Left ventricle myocardium inferior (tissue), 1 donor: ENCODE measurements around the gene STAT5B. TPM values are rescaled to one million over a fixed set of nuclear protein-coding genes. Genes with fewer than 3 reads are reported as not detected.

ENCODE experiments used
- DNase-seq: peaks from one replicate; pipeline ENCODE4 v3.0.0-alpha.2; 2020
- H3K27ac ChIP-seq: fragments of 200-600 bp; replicated peaks from 2 replicates; pipeline ENCODE4 v1.8.0; 2021
- H3K27me3 ChIP-seq: fragments of 200-600 bp; 2 replicates; pipeline ENCODE4 v1.8.0; 2021; ENCODE audit warnings: low read depth
- H3K36me3 ChIP-seq: fragments of 200-600 bp; 2 replicates; pipeline ENCODE4 v1.8.0; 2021
- H3K4me1 ChIP-seq: fragments of 200-600 bp; 2 replicates; pipeline ENCODE4 v1.8.0; 2021
- H3K4me3 ChIP-seq: fragments of 200-600 bp; 2 replicates; pipeline ENCODE4 v1.8.0; 2021; ENCODE audit warnings: mild to moderate bottlenecking, moderate library complexity
- H3K9me3 ChIP-seq: fragments of 200-600 bp; replicated peaks from 2 replicates; pipeline ENCODE4 v1.8.0; 2021
- intact Hi-C: fragments of 100-400 bp; cut with micrococcal nuclease; formaldehyde crosslinking; loops from one replicate; pipeline ENCODE4 v1.11.0; 2022
- total RNA-seq: library from RNA; stranded (reverse); fragmentation: NEBNext Ultra II Directional; extraction: Animal tissue kit (Norgen Biotek cat#: 25700); gene quantifications from one replicate; pipeline ENCODE4 v1.2.1, GENCODE V29; 2021
- TF ChIP-seq, protein P1 (sequence below): fragments of 200-600 bp; IDR thresholded peaks from 2 replicates; pipeline ENCODE4 v1.8.0; 2021; ENCODE audit warnings: antibody characterized with exemption, mild to moderate bottlenecking, borderline replicate concordance
- donor health status: DM: no; HTN: yes; CAD: no; lungs with severe emphysema.

Gene STAT5B
- total RNA-seq, 1 donor from 2014 or later = 30.7 TPM

DNA sequence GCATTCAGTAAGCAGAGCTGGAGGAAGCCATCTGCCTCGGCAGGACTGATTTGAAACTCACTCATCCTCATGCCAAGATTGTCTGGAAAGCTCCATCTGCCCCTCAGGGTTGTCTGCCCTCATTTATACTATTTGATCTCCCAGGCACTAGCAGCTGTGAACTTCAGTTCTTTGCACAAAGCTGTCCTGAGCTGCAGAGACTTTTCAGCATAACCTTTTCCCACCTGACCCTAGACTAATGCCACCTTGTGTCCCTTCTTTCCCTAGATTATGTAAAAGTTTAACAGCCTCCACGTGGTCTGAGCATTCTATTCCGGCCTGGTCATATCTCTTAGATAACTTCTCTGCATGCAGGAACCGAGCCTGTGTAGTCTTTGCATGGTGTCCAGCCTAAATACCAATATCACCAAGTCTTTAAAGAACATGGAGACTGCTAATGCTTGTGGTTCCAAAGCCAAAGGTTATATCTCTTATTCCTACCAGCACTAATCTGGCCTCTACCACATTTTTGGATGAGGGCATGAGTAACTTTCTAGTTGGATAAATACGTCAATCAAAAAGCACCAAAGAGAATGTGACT lies 41.2 kb upstream of the STAT5B start:
- Histone ChIP-seq H3K36me3 (peaks cover 94% of the 10 kb centered on the region), H3K9me3 (no peaks in the 10 kb centered on the region), H3K4me1 (peaks cover 70% of the 10 kb centered on the region), H3K4me3 (no peak overlapping the region), H3K27me3 (no peaks in the 10 kb centered on the region), H3K27ac (peak overlapping the region; percentile 77)
- intact Hi-C loops = loop anchor here (5.0 kb wide), 2 partner anchors 90 to 210 kb away; no protein-coding TSS in a partner anchor
- DNase-seq = no peak
- TF ChIP-seq, protein P1, sequence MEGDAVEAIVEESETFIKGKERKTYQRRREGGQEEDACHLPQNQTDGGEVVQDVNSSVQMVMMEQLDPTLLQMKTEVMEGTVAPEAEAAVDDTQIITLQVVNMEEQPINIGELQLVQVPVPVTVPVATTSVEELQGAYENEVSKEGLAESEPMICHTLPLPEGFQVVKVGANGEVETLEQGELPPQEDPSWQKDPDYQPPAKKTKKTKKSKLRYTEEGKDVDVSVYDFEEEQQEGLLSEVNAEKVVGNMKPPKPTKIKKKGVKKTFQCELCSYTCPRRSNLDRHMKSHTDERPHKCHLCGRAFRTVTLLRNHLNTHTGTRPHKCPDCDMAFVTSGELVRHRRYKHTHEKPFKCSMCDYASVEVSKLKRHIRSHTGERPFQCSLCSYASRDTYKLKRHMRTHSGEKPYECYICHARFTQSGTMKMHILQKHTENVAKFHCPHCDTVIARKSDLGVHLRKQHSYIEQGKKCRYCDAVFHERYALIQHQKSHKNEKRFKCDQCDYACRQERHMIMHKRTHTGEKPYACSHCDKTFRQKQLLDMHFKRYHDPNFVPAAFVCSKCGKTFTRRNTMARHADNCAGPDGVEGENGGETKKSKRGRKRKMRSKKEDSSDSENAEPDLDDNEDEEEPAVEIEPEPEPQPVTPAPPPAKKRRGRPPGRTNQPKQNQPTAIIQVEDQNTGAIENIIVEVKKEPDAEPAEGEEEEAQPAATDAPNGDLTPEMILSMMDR = no peak

DNA sequence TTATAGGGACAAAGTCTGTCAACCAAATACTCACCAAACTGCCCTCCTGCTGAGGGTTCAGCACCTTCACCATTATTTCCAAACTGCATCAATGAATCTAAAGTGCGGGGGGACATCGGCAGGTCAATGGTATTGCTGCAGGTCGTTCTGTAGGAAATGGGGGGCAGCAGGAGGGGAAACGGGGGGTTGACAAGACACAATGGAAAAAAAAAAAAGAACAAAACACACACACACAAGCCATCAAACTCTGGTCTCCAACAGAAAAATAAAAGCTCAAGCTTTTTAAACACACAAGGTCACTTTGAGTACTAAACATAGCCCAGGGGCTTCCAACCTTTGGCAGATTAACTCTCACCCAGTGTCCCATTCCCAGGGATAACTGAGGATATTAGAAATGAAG lies 40.6 kb upstream of the STAT5B start:
- intact Hi-C loops = loop anchor here (5.0 kb wide), 2 partner anchors 91 to 211 kb away; no protein-coding TSS in a partner anchor
- peaks cover 73% of the 10 kb centered on the region for H3K4me1 ChIP-seq

GRCh38 chr17:42315402-42316156 lies 39.4 kb upstream of the STAT5B start:
- Histone ChIP-seq H3K4me3 (no peak overlapping the region), H3K27ac (peak overlapping the region; percentile 34), H3K9me3 (no peaks in the 10 kb centered on the region), H3K36me3 (peaks cover 80% of the 10 kb centered on the region), H3K27me3 (no peaks in the 10 kb centered on the region), H3K4me1 (peaks cover 82% of the 10 kb centered on the region)
- DNase-seq = no peak
- intact Hi-C loops = loop anchor here (5.0 kb wide), 2 partner anchors 92 to 212 kb away; no protein-coding TSS in a partner anchor
- TF ChIP-seq, protein P1 = no peak

More for the DNA sequence above, 40.6 kb upstream of the STAT5B start:
- H3K36me3 ChIP-seq = peaks cover 88% of the 10 kb centered on the region
- H3K27ac ChIP-seq = peak overlapping the region; percentile 77
- no peaks in the 10 kb centered on the region for H3K9me3 ChIP-seq
- TF ChIP-seq, protein P1 = no peak
- H3K4me3 ChIP-seq = no peak overlapping the region
- DNase-seq = no peak
- no peaks in the 10 kb centered on the region for H3K27me3 ChIP-seq

GRCh38 chr17:42313773-42314566 lies 37.8 kb upstream of the STAT5B start:
- intact Hi-C loops = no loop called here

DNA sequence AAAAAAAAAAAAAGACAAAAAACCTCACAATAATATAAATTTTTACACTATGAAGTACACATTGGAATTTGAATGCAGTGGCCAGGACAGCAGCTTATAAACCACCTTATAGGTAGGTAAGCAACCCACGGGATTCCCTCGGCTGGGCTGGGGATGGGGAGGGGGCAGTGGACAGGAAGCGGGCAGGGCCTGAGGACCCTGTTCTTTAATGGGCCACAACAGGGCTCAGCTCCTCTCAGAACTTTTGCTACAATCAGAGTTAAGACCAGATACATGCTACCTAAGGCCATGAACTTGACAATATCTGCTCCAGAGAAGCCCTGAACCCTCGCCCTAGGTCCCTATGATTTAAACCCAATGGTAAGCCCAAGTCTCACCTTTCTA lies 37.2 kb upstream of the STAT5B start:
- peak overlapping the region; percentile 34 for H3K27ac ChIP-seq
- no peaks in the 10 kb centered on the region for H3K27me3 ChIP-seq
- TF ChIP-seq, protein P1 = no peak
- intact Hi-C loops = no loop called here
- peaks cover 72% of the 10 kb centered on the region for H3K36me3 ChIP-seq
- peaks cover 70% of the 10 kb centered on the region for H3K4me1 ChIP-seq
- no peak for DNase-seq
- no peak overlapping the region for H3K4me3 ChIP-seq
- H3K9me3 ChIP-seq = no peaks in the 10 kb centered on the region

More at GRCh38 chr17:42313773-42314566, 37.8 kb upstream of the STAT5B start:
- DNase-seq = no peak
- peaks cover 75% of the 10 kb centered on the region for H3K4me1 ChIP-seq
- peaks cover 73% of the 10 kb centered on the region for H3K36me3 ChIP-seq
- no peaks in the 10 kb centered on the region for H3K27me3 ChIP-seq
- TF ChIP-seq, protein P1 = no peak
- peak overlapping the region; percentile 34 for H3K27ac ChIP-seq
- H3K9me3 ChIP-seq = no peaks in the 10 kb centered on the region
- H3K4me3 ChIP-seq = no peak overlapping the region
